CD14-positive monocyte (primary cell): Measurements from ENCODE around the gene EHD3. TPM values are rescaled to one million over a fixed set of nuclear protein-coding genes. Genes with fewer than 3 reads are reported as not detected.

Experiments
- DNase-seq, 3 donors: peaks; one replicate each; pipeline ENCODE4 v3.0.0-alpha.2; 2011 to 2022
- H2AFZ ChIP-seq: 2 replicates; pipeline ENCODE4 v1.6.0; 2012; ENCODE audit warnings: mild to moderate bottlenecking, low read depth, low read length, inconsistent platforms; ENCODE audit not compliant: insufficient read depth, poor library complexity, severe bottlenecking
- H3K27ac ChIP-seq, 2 donors: 1 replicate in 1 of 2; 2 replicates in 1 of 2; pipeline ENCODE4 v1.5.1; 2012 to 2013; ENCODE audit warnings: low read length in 2 of 2, control low read depth in 1 of 2, inconsistent platforms in 1 of 2, low read depth in 1 of 2, mild to moderate bottlenecking in 1 of 2
- H3K27me3 ChIP-seq, 2 donors: one replicate each; pipeline versions ENCODE4 v1.6.0 to v1.6.1; 2011 to 2013; ENCODE audit warnings: low read length in 2 of 2; ENCODE audit not compliant: control insufficient read depth in 2 of 2, insufficient read depth in 2 of 2
- H3K36me3 ChIP-seq, 2 donors: replicated peaks in 1 of 2; 1 replicate in 1 of 2; 2 replicates in 1 of 2; pipeline versions ENCODE4 v1.5.1 to v1.6.1; 2012 to 2013; ENCODE audit warnings: low read length in 2 of 2, control low read depth in 1 of 2, inconsistent platforms in 1 of 2, mild to moderate bottlenecking in 1 of 2; ENCODE audit not compliant: insufficient read depth in 2 of 2, control insufficient read depth in 1 of 2
- H3K4me1 ChIP-seq, 2 donors: 1 replicate in 1 of 2; 2 replicates in 1 of 2; pipeline versions ENCODE4 v1.5.1 to v1.6.1; 2012 to 2013; ENCODE audit warnings: low read length in 2 of 2, control low read depth in 1 of 2, inconsistent platforms in 1 of 2, mild to moderate bottlenecking in 1 of 2, moderate library complexity in 1 of 2; ENCODE audit not compliant: insufficient read depth in 2 of 2, control insufficient read depth in 1 of 2
- H3K4me2 ChIP-seq: replicated peaks from 2 replicates; pipeline ENCODE3; 2012; ENCODE audit warnings: low read length, moderate library complexity, mild to moderate bottlenecking; ENCODE audit not compliant: poor library complexity, severe bottlenecking; ENCODE audit errors: extremely low read depth
- H3K4me3 ChIP-seq, 3 experiments: fragments of 200-600 bp in 1 of 3; sonication (generic) in 1 of 3; replicated peaks in 1 of 3; 1 replicate in 2 of 3; 2 replicates in 1 of 3; pipeline ENCODE4 v1.5.1; 2011 to 2013; ENCODE audit warnings: low read length in 3 of 3, mild to moderate bottlenecking in 3 of 3, control low read depth in 2 of 3, low read depth in 2 of 3, inconsistent platforms in 1 of 3, moderate library complexity in 1 of 3
- H3K79me2 ChIP-seq: 2 replicates; pipeline ENCODE4 v1.6.0; 2012; ENCODE audit warnings: mild to moderate bottlenecking, control low read depth, inconsistent platforms, low read length, moderate library complexity; ENCODE audit not compliant: insufficient read depth
- H3K9ac ChIP-seq: 2 replicates; pipeline ENCODE4 v1.6.0; 2017; ENCODE audit warnings: low read length, mild to moderate bottlenecking; ENCODE audit not compliant: insufficient read depth, poor library complexity, severe bottlenecking
- H3K9me3 ChIP-seq, 2 donors: replicated peaks in 1 of 2; 1 replicate in 1 of 2; 2 replicates in 1 of 2; pipeline versions ENCODE4 v1.5.1 to v1.6.1; 2012 to 2013; ENCODE audit warnings: low read length in 2 of 2, control low read depth in 1 of 2; ENCODE audit not compliant: control insufficient read depth in 1 of 2, insufficient read depth in 1 of 2
- H4K20me1 ChIP-seq: 2 replicates; pipeline ENCODE4 v1.6.0; 2012; ENCODE audit warnings: mild to moderate bottlenecking, low read length, control low read depth, moderate library complexity; ENCODE audit not compliant: insufficient read depth
- H3K27ac Mint-ChIP-seq, 7 donors: one replicate each; pipeline ENCODE4 v1.8.0; 2020; ENCODE audit warnings: mild to moderate bottlenecking in 7 of 7, mixed read lengths in 7 of 7, moderate library complexity in 6 of 7, inconsistent platforms in 2 of 7
- H3K27me3 Mint-ChIP-seq, 3 donors: one replicate each; pipeline ENCODE4 v1.8.0; 2021 to 2022; ENCODE audit warnings: low read depth in 3 of 3, mild to moderate bottlenecking in 3 of 3, mixed read lengths in 3 of 3, moderate library complexity in 3 of 3, inconsistent platforms in 1 of 3
- H3K36me3 Mint-ChIP-seq, 2 donors: one replicate each; pipeline ENCODE4 v1.8.0; 2020; ENCODE audit warnings: mixed read lengths in 2 of 2, inconsistent platforms in 1 of 2, mild to moderate bottlenecking in 1 of 2
- H3K4me1 Mint-ChIP-seq: one replicate; pipeline ENCODE4 v1.8.0; 2020; ENCODE audit warnings: mild to moderate bottlenecking, mixed read lengths
- H3K4me3 Mint-ChIP-seq, 2 donors: one replicate each; pipeline ENCODE4 v1.8.0; 2020; ENCODE audit warnings: mild to moderate bottlenecking in 2 of 2, mixed read lengths in 2 of 2, moderate library complexity in 1 of 2
- H3K9me3 Mint-ChIP-seq, 7 donors: one replicate each; pipeline ENCODE4 v1.8.0; 2020 to 2022; ENCODE audit warnings: mixed read lengths in 7 of 7, mild to moderate bottlenecking in 6 of 7, moderate library complexity in 6 of 7, inconsistent platforms in 2 of 7
- WGBS: methylation state at CpG from one replicate; pipeline ENCODE4 v1.1.5; 2013; ENCODE audit warnings: missing lambda C conversion rate; ENCODE audit not compliant: insufficient coverage; 5-methylcytosine and 5-hydroxymethylcytosine counted together
- intact Hi-C, 2 donors: fragments of 100-400 bp; cut with micrococcal nuclease; formaldehyde crosslinking; loops; one replicate each; pipeline versions ENCODE4 v1.15.0 to v1.15.1; 2023
- polyA plus RNA-seq, 3 donors: library from polyadenylated mRNA; depleted of rRNA in 1 of 3; unstranded in 2 of 3; stranded (reverse) in 1 of 3; fragments of 300-500 nt in 2 of 3; fragments of >200 nt in 1 of 3; fragmentation: Illumina TruSeq in 2 of 3; gene quantifications; 1 replicate in 2 of 3; 2 replicates in 1 of 3; pipeline ENCODE4 v1.2.3, GENCODE V29; 2012 to 2021
- TF ChIP-seq, protein P1 (sequence below): fragments of 200-600 bp; IDR thresholded peaks from one replicate; pipeline ENCODE4 v1.8.0; 2022; ENCODE audit warnings: antibody characterized with exemption, mild to moderate bottlenecking

EHD3 gene
- polyA plus RNA-seq, 3 donors, result 1.1 to 1.5 (median 1.4) TPM

DNA sequence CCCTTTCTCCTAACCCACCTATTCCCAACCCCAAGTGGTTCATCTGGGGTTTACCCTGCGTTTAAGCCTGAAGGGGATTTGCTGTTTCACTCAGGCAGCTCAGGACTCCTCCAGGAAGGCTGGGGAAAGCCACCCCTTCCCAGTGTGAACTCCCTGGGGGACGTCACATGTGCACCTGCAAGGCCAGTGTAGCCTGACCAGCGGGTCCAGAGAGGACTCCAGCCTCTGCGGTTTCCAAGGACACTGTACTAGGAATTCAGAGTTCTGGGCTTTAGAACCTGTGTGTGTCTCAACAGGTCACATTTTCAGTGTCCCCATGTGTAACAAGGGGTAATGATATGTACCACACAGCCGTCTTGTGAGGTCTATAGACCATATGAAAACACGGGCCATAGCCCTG, 17.9 kb downstream of the EHD3 start:
- H3K9me3 ChIP-seq, result no peaks in the 10 kb centered on the region
- 98% methylated on average over 4 of the region's 6 CpGs for WGBS
- no peaks in the 10 kb centered on the region for H3K36me3 Mint-ChIP-seq
- TF ChIP-seq, protein P1, sequence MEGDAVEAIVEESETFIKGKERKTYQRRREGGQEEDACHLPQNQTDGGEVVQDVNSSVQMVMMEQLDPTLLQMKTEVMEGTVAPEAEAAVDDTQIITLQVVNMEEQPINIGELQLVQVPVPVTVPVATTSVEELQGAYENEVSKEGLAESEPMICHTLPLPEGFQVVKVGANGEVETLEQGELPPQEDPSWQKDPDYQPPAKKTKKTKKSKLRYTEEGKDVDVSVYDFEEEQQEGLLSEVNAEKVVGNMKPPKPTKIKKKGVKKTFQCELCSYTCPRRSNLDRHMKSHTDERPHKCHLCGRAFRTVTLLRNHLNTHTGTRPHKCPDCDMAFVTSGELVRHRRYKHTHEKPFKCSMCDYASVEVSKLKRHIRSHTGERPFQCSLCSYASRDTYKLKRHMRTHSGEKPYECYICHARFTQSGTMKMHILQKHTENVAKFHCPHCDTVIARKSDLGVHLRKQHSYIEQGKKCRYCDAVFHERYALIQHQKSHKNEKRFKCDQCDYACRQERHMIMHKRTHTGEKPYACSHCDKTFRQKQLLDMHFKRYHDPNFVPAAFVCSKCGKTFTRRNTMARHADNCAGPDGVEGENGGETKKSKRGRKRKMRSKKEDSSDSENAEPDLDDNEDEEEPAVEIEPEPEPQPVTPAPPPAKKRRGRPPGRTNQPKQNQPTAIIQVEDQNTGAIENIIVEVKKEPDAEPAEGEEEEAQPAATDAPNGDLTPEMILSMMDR, result no peak
- no peaks in the 10 kb centered on the region for H4K20me1 ChIP-seq
- no peak overlapping the region for H3K4me3 Mint-ChIP-seq
- H3K79me2 ChIP-seq, result no peaks in the 10 kb centered on the region
- H3K4me3 ChIP-seq, result no peak overlapping the region
- intact Hi-C loops, result no loop called here
- no peak overlapping the region for H3K9ac ChIP-seq
- no peak overlapping the region for H3K27ac Mint-ChIP-seq
- no peak overlapping the region for H2AFZ ChIP-seq
- no peaks in the 10 kb centered on the region for H3K4me1 Mint-ChIP-seq
- no peak overlapping the region for H3K4me2 ChIP-seq
- no peak overlapping the region for H3K27ac ChIP-seq
- no peaks in the 10 kb centered on the region for H3K27me3 ChIP-seq
- no peaks in the 10 kb centered on the region for H3K9me3 Mint-ChIP-seq
- DNase-seq, result no peak
- no peaks in the 10 kb centered on the region for H3K36me3 ChIP-seq
- no peaks in the 10 kb centered on the region for H3K4me1 ChIP-seq
- peaks cover 0 to 4% (median 0%) of the 10 kb centered on the region in 3 donors for H3K27me3 Mint-ChIP-seq

DNA sequence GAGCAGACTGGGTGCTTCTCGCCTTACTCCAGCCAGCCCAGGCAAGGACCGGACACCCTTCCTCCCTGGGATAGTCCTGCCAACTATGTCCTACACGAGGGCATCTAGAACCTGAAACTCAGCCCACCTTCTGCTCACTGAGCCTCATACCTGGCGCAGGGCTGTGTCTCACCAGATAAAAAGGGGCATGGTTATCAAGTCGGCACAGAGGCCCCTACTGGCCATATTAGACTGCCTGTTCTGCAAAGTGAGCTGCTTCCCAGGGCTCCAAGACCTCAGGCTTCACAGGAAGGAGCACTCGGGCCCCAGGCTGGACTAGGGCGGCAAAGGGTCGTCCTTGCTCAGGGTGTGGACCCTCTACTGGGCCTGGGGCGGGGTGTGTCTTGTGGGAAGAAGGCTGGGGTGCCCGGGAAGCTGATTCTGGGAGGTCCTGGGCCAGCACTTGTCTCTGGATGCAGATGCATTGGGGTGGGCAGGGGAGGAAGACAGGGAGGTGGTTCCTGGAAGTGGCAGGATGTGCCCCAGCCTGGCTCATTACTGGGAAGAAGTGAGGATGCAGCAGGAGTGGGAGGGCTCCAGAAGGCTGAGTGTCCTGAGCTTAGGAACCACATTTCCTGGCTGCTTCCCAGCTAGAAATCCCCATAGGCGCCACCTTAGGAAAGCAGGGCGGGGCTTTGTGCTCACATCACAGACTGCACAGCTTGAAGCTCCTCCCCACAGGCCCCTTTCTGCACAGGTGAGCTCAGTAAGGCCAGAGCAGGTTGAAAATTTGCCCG, 19.6 kb downstream of the EHD3 start:
- no peaks in the 10 kb centered on the region for H3K4me1 Mint-ChIP-seq
- Histone ChIP-seq H3K9ac (no peak overlapping the region), H3K27ac (no peak overlapping the region), H3K4me1 (no peaks in the 10 kb centered on the region), H3K79me2 (no peaks in the 10 kb centered on the region), H4K20me1 (no peaks in the 10 kb centered on the region), H3K27me3 (no peaks in the 10 kb centered on the region), H3K4me2 (no peak overlapping the region), H2AFZ (no peak overlapping the region), H3K4me3 (no peak overlapping the region), H3K9me3 (no peaks in the 10 kb centered on the region), H3K36me3 (no peaks in the 10 kb centered on the region)
- TF ChIP-seq, protein P1, result no peak
- no peak overlapping the region for H3K4me3 Mint-ChIP-seq
- H3K27ac Mint-ChIP-seq, result no peak overlapping the region
- peaks cover 0 to 4% (median 2%) of the 10 kb centered on the region in 3 donors for H3K27me3 Mint-ChIP-seq
- WGBS, result 92% methylated on average over 10 of the region's 13 CpGs
- DNase-seq, result no peak
- H3K9me3 Mint-ChIP-seq, result no peaks in the 10 kb centered on the region
- no peaks in the 10 kb centered on the region for H3K36me3 Mint-ChIP-seq
- intact Hi-C loops, result no loop called here
